HCT116 (cell line): ENCODE measurements around the gene TAF3. TPM values are rescaled to one million over a fixed set of nuclear protein-coding genes. Genes with fewer than 3 reads are reported as not detected.

Experiments used
- ATAC-seq: fragments of 200-7000 bp; cut with Tn5 transposase; 2 replicates; pipeline ENCODE4 v1.9.1; 2020; ENCODE audit warnings: mild to moderate bottlenecking, moderate library complexity
- BruUV-seq: library from RNA; stranded (reverse); fragments of 400-500 nt; replicated peaks from 2 replicates; lab custom pipeline; 2021; lab: Mats Ljungman, UMichigan
- CTCF ChIA-PET: fragments of 300-600 bp; sonication (Branson Sonifier 250); formaldehyde crosslinking; loops from one replicate; lab custom pipeline; 2021; ENCODE audit warnings: antibody characterized with exemption; lab: Charles Lee
- POLR2A ChIA-PET: fragments of 300-600, 350-600 bp; sonication (Branson Sonifier 250); formaldehyde crosslinking; loops from one replicate; lab custom pipeline; 2021; ENCODE audit warnings: antibody characterized with exemption; lab: Charles Lee
- RAD21 ChIA-PET, 2 experiments: fragments of 300-600 bp; sonication (Branson Sonifier 250); formaldehyde crosslinking; loops; one replicate each; lab custom pipeline; 2023; ENCODE audit warnings: low total read pairs in 2 of 2; ENCODE audit not compliant: uncharacterized antibody in 2 of 2, unreplicated experiment in 2 of 2, low non-redundant PET in 1 of 2; lab: Charles Lee
- DNase-seq: peaks from one replicate; pipeline ENCODE4 v3.0.0-alpha.2; 2010; ENCODE audit warnings: low read depth, low spot score
- H2AFZ ChIP-seq: fragments of 200-600 bp; shearing (Covaris generic), sonication (generic); 2 replicates; pipeline ENCODE4 v1.6.1; 2017; ENCODE audit warnings: low read depth, mixed run types, mixed read lengths, antibody characterized with exemption, low read length; ENCODE audit not compliant: poor library complexity, severe bottlenecking
- H3K27ac ChIP-seq: 2 replicates; pipeline ENCODE4 v1.5.1; 2012; ENCODE audit warnings: low read depth, low read length
- H3K27me3 ChIP-seq: fragments of 200-600 bp; sonication (generic); 2 replicates; pipeline ENCODE4 v1.6.1; 2016; ENCODE audit warnings: mixed run types, low read length, mixed read lengths; ENCODE audit not compliant: insufficient read depth
- H3K36me3 ChIP-seq, 2 experiments: fragments of 200-500 bp in 1 of 2; fragments of 200-600 bp in 1 of 2; sonication (Bioruptor generic) in 1 of 2; sonication (generic) in 1 of 2; 2 replicates each; pipeline versions ENCODE4 v1.5.1 to v1.6.1; 2014 to 2016; ENCODE audit warnings: low read length in 2 of 2, inconsistent platforms in 1 of 2, mixed read lengths in 1 of 2, mixed run types in 1 of 2; ENCODE audit not compliant: insufficient read depth in 2 of 2, control insufficient read depth in 1 of 2
- H3K4me1 ChIP-seq, 2 experiments: fragments of 200-600 bp in 1 of 2; sonication (generic) in 1 of 2; 2 replicates each; pipeline versions ENCODE4 v1.5.1 to v1.6.1; 2012 to 2017; ENCODE audit warnings: low read length in 2 of 2, inconsistent platforms in 1 of 2, mild to moderate bottlenecking in 1 of 2, mixed read lengths in 1 of 2, mixed run types in 1 of 2, moderate library complexity in 1 of 2; ENCODE audit not compliant: insufficient read depth in 2 of 2, control insufficient read depth in 1 of 2
- H3K4me2 ChIP-seq: fragments of 200-600 bp; sonication (generic); 2 replicates; pipeline ENCODE4 v1.6.1; 2017; ENCODE audit warnings: mixed run types, low read length, mixed read lengths
- H3K4me3 ChIP-seq, 2 experiments: fragments of 200-600 bp in 1 of 2; sonication (generic) in 1 of 2; replicated peaks in 1 of 2; 2 replicates each; pipeline ENCODE4 v1.5.1; 2011 to 2016; ENCODE audit warnings: low read length in 2 of 2, control low read depth in 1 of 2, low read depth in 1 of 2, mild to moderate bottlenecking in 1 of 2, mixed read lengths in 1 of 2, mixed run types in 1 of 2
- H3K79me2 ChIP-seq: fragments of 200-600 bp; sonication (generic); 2 replicates; pipeline ENCODE4 v1.6.1; 2017; ENCODE audit warnings: mild to moderate bottlenecking, mixed run types, low read length, moderate library complexity, mixed read lengths; ENCODE audit not compliant: insufficient read depth
- H3K9ac ChIP-seq: fragments of 200-600 bp; sonication (generic); 2 replicates; pipeline ENCODE4 v1.6.1; 2016; ENCODE audit warnings: low read length, mixed read lengths
- H3K9me2 ChIP-seq: fragments of 200-600 bp; sonication (generic), shearing (Covaris generic); 2 replicates; pipeline ENCODE4 v1.6.1; 2017; ENCODE audit warnings: mixed run types, mild to moderate bottlenecking, moderate library complexity; ENCODE audit not compliant: insufficient read depth
- H3K9me3 ChIP-seq, 2 experiments: fragments of 200-500 bp in 1 of 2; fragments of 200-600 bp in 1 of 2; sonication (Bioruptor generic) in 1 of 2; sonication (generic) in 1 of 2; 2 replicates each; pipeline ENCODE4 v1.6.1; 2014 to 2017; ENCODE audit warnings: low read length in 2 of 2, mixed read lengths in 2 of 2, inconsistent platforms in 1 of 2, low read depth in 1 of 2, mild to moderate bottlenecking in 1 of 2, mixed run types in 1 of 2, moderate library complexity in 1 of 2; ENCODE audit not compliant: control insufficient read depth in 1 of 2, insufficient read depth in 1 of 2
- H4K20me1 ChIP-seq: fragments of 200-600 bp; sonication (generic), shearing (Covaris generic); 2 replicates; pipeline ENCODE4 v1.6.1; 2017; ENCODE audit warnings: mixed run types, mild to moderate bottlenecking, moderate library complexity; ENCODE audit not compliant: insufficient read depth
- CTCF ChIP-seq, 3 experiments: fragments of 200-600 bp in 1 of 3; sonication (generic) in 1 of 3; IDR thresholded peaks in 2 of 3; conservative IDR thresholded peaks in 1 of 3; 2 replicates each; pipeline ENCODE4 v1.5.1; 2012 to 2017; ENCODE audit warnings: low read depth in 2 of 3, low read length in 2 of 3, antibody characterized with exemption in 1 of 3, borderline replicate concordance in 1 of 3, control low read depth in 1 of 3, mild to moderate bottlenecking in 1 of 3, mixed read lengths in 1 of 3, mixed run types in 1 of 3, moderate library complexity in 1 of 3; ENCODE audit not compliant: insufficient read depth in 1 of 3
- EGR1 ChIP-seq: IDR thresholded peaks from 2 replicates; pipeline ENCODE4 v1.6.1; 2012; ENCODE audit warnings: low read depth
- ELF1 ChIP-seq: IDR thresholded peaks from 2 replicates; pipeline ENCODE4 v1.6.1; 2012; ENCODE audit warnings: low read depth, borderline replicate concordance
- EZH2 ChIP-seq: fragments of 200-600 bp; sonication (generic); IDR thresholded peaks from 2 replicates; pipeline ENCODE4 v1.6.1; 2017; ENCODE audit warnings: antibody characterized with exemption, mixed run types
- EZH2phosphoT487 ChIP-seq: fragments of 200-600 bp; IDR thresholded peaks from 2 replicates; pipeline ENCODE4 v1.6.1; 2018; ENCODE audit warnings: antibody characterized with exemption, borderline replicate concordance
- JUND ChIP-seq: IDR thresholded peaks from 2 replicates; pipeline ENCODE4 v1.6.1; 2012
- POLR2A ChIP-seq: IDR thresholded peaks from 2 replicates; pipeline ENCODE4 v1.7.0; 2011; ENCODE audit warnings: borderline replicate concordance; ENCODE audit not compliant: insufficient read depth, insufficient read length; ENCODE audit errors: extremely low read depth
- POLR2AphosphoS5 ChIP-seq: IDR thresholded peaks from 2 replicates; pipeline ENCODE4 v1.6.1; 2011; ENCODE audit warnings: mild to moderate bottlenecking, low read depth, low read length, moderate library complexity
- RAD21 ChIP-seq: IDR thresholded peaks from 2 replicates; pipeline ENCODE4 v1.6.1; 2012; ENCODE audit warnings: low read depth, mild to moderate bottlenecking
- REST ChIP-seq: IDR thresholded peaks from 2 replicates; pipeline ENCODE4 v1.6.1; 2012; ENCODE audit warnings: low read depth
- SRF ChIP-seq: IDR thresholded peaks from 2 replicates; pipeline ENCODE4 v1.6.1; 2012; ENCODE audit warnings: low read depth
- TCF7L2 ChIP-seq: IDR thresholded peaks from 2 replicates; pipeline ENCODE4 v1.7.0; 2011; ENCODE audit warnings: borderline replicate concordance, inconsistent platforms; ENCODE audit not compliant: insufficient read depth, insufficient read length; ENCODE audit errors: extremely low read depth
- YY1 ChIP-seq: IDR thresholded peaks from 2 replicates; pipeline ENCODE4 v1.6.1; 2011; ENCODE audit warnings: low read length, low read depth, moderate library complexity, mild to moderate bottlenecking; ENCODE audit not compliant: insufficient replicate concordance; ENCODE audit errors: extremely low read depth
- ZBTB33 ChIP-seq: IDR thresholded peaks from 2 replicates; pipeline ENCODE4 v1.6.1; 2011; ENCODE audit warnings: mild to moderate bottlenecking, low read length, moderate library complexity; ENCODE audit not compliant: insufficient replicate concordance; ENCODE audit errors: extremely low read depth
- ZNF274 ChIP-seq: fragments of 200-500 bp; sonication (Bioruptor generic); IDR thresholded peaks from 2 replicates; pipeline ENCODE4 v1.6.1; 2014; ENCODE audit warnings: mild to moderate bottlenecking, low read depth, low read length, inconsistent platforms
- intact Hi-C: fragments of 100-400 bp; cut with micrococcal nuclease; formaldehyde crosslinking; loops from 2 replicates; pipeline ENCODE4 v1.10.0; 2022
- total RNA-seq: library from RNA; stranded (reverse); gene quantifications from one replicate; pipeline ENCODE4 v1.2.1, GENCODE V29; 2021; ENCODE audit not compliant: unreplicated experiment
- TF ChIP-seq, protein P1 (sequence below): IDR thresholded peaks from 2 replicates; pipeline ENCODE4 v1.6.1; 2012

Gene TAF3
- total RNA-seq, 1 experiment from 2014 or later = 8.0 TPM

DNA sequence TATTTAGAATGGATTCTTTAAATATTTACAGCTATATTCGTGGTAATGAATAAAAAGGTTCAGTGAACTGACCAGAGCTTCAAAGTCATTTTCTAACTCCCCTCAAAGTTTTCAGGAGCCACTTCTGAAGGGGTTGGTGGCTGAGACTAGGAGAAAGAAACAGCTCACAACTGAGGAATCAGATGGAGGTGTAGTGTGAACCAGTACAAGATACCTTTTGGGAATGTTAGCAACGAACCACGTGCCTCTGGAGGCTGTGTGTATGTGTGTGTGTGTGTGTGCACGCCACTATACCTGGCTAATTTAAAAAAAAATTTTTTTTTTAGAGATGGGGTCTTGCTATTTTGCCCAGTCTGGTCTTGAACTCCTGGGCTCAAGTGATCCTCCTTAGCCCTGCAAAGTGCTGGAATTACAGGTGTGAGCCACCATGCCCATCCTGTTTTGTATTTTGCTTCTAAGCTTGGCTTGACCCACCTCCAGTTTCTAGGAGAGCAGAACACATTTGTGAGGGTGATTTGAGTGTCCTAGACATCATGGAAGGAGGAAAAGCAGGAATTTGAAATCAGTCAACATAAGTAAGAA is 9.5 kb upstream of the TAF3 start:
- Histone ChIP-seq H3K79me2 (peaks cover 13% of the 10 kb centered on the region; the same call in 1 of the 2 replicates), H3K36me3 (peaks cover 22 to 26% of the 10 kb centered on the region in 2 experiments), H3K4me1 (no peaks in the 10 kb centered on the region), H3K4me2 (no peak overlapping the region), H4K20me1 (no peaks in the 10 kb centered on the region), H3K27ac (no peak overlapping the region), H3K9me3 (no peaks in the 10 kb centered on the region), H3K9ac (no peak overlapping the region), H2AFZ (no peak overlapping the region), H3K27me3 (no peaks in the 10 kb centered on the region), H3K4me3 (no peak overlapping the region), H3K9me2 (no peaks in the 10 kb centered on the region)
- no peak for ATAC-seq
- BruUV-seq = no TSS peak
- DNase-seq = no peak
- RAD21 ChIA-PET = no interaction called here
- CTCF ChIA-PET = interaction anchor here (0.7 to 1.0 kb wide), 2 partner anchors 8 to 283 kb away, joined by 3 to 4 read pairs; no protein-coding TSS in a partner anchor
- TF ChIP-seq REST (no peak), EGR1 (no peak), JUND (no peak), EZH2phosphoT487 (no peak), POLR2A (no peak), ELF1 (no peak), EZH2 (no peak), YY1 (no peak), ZNF274 (no peak), CTCF (IDR thresholded peaks at IDR 0.05 in 2 of 3, conservative IDR thresholded peaks at IDR 0.05 in 1 of 3; ENCODE audit: borderline replicate concordance in 1 of 3, insufficient read depth in 1 of 3, low read depth in 2 of 3, low read length in 2 of 3) (no peak), TCF7L2 (no peak), ZBTB33 (no peak), RAD21 (no peak), POLR2AphosphoS5 (no peak), SRF (no peak)
- TF ChIP-seq, protein P1, sequence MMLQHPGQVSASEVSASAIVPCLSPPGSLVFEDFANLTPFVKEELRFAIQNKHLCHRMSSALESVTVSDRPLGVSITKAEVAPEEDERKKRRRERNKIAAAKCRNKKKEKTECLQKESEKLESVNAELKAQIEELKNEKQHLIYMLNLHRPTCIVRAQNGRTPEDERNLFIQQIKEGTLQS = no peak
- intact Hi-C loops = no loop called here
- POLR2A ChIA-PET = interaction anchor here (0.6 kb wide), 1 partner anchor 9 kb away, joined by 3 read pairs; the partner anchor contains the start of gene TAF3
